ENCODE data around the gene DEFB114.

- TF ChIP-seq CTCF (conservative IDR thresholded peaks at IDR 0.05; ENCODE audit: low read length) (no peak), EZH2phosphoT487 (IDR thresholded peaks at IDR 0.05; ENCODE audit: borderline replicate concordance, low read depth, low read length) (no peak)
These were observed 18.1 kb upstream of the DEFB114 start for GRCh38 chr6:49982046-49982445.

Measured in OCI-LY7 (cell line).